ENCODE results near the gene BBOX1. TPM values are rescaled to one million over a fixed set of nuclear protein-coding genes. Genes with fewer than 3 reads are reported as not detected.

The BBOX1 gene
- not detected for total RNA-seq
- not detected for polyA plus RNA-seq (2013, experiment 1 of 2)
- polyA plus RNA-seq (2013, experiment 2 of 2): not detected
- total RNA-seq: 0 to 0.20 (median 0) reads per million in 172 experiments

- H3K9me3 Mint-ChIP-seq: peaks cover 17% of the 10 kb centered on the region
- intact Hi-C loops (cut with DNase I, micrococcal nuclease): no loop called here
- no peak for DNase-seq
These were observed at the start of gene BBOX1 for GRCh38 chr11:27040302-27041115. TSS of gene BBOX1 (plus strand) at chr11:27040815. CDS start at chr11:27055431, 14,616 bp downstream.

GRCh38 chr11:26992031-26992541, 48.5 kb upstream of the BBOX1 start:
- no peaks in the 10 kb centered on the region for H3K9me3 Mint-ChIP-seq
- H3K9me3 ChIP-seq (ENCODE audit: control insufficient read depth in 1 of 2, insufficient read depth in 1 of 2, low read length in 2 of 2): peaks cover 0 to 10% of the 10 kb centered on the region in 2 experiments
- H3K27ac Mint-ChIP-seq: no peak overlapping the region
- H3K4me1 Mint-ChIP-seq (ENCODE audit: low read depth): no peaks in the 10 kb centered on the region
- H3K36me3 Mint-ChIP-seq (ENCODE audit: low read depth): no peaks in the 10 kb centered on the region
- CTCF ChIA-PET: no interaction called here
- no peaks in the 10 kb centered on the region for H3K36me3 ChIP-seq (ENCODE audit: insufficient read depth, low read length)
- no peak overlapping the region for H3K27ac ChIP-seq (ENCODE audit: low read depth in 1 of 2, low read length in 2 of 2)
- H3K27me3 Mint-ChIP-seq: no peaks in the 10 kb centered on the region
- TF ChIP-seq CTCF (IDR thresholded peaks at IDR 0.05): no peak
- H3K4me3 ChIP-seq (ENCODE audit: low read length): no peak overlapping the region
- DNase-seq (no peak), ATAC-seq (ENCODE audit: poor library complexity) (no peak)
- no peaks in the 10 kb centered on the region for H3K4me1 ChIP-seq (ENCODE audit: insufficient read depth, low read length)
- H3K27me3 ChIP-seq (ENCODE audit: control insufficient read depth in 1 of 2, insufficient read depth in 2 of 2, low read length in 2 of 2): no peaks in the 10 kb centered on the region
- intact Hi-C loops (cut with DNase I, micrococcal nuclease): no loop called here
- POLR2A ChIA-PET: no interaction called here
- H3K4me3 Mint-ChIP-seq: no peak overlapping the region

More at GRCh38 chr11:27040302-27041115, at the start of gene BBOX1:
- ATAC-seq (ENCODE audit: poor library complexity): no peak
- no peaks in the 10 kb centered on the region for H3K36me3 Mint-ChIP-seq (ENCODE audit: low read depth)
- no peaks in the 10 kb centered on the region for H3K36me3 ChIP-seq (ENCODE audit: insufficient read depth, low read length)
- no peak within 1 kb of the TSS for H3K27ac ChIP-seq (ENCODE audit: low read depth in 1 of 2, low read length in 2 of 2)
- H3K4me1 ChIP-seq (ENCODE audit: insufficient read depth, low read length): no peaks in the 10 kb centered on the region
- H3K4me3 Mint-ChIP-seq: no peak within 1 kb of the TSS
- H3K27me3 ChIP-seq (ENCODE audit: control insufficient read depth in 1 of 2, insufficient read depth in 2 of 2, low read length in 2 of 2): no peaks in the 10 kb centered on the region
- no peaks in the 10 kb centered on the region for H3K27me3 Mint-ChIP-seq
- POLR2A ChIA-PET: no interaction called here
- CTCF ChIA-PET: no interaction called here
- H3K4me3 ChIP-seq (ENCODE audit: low read length): no peak within 1 kb of the TSS
- no peak within 1 kb of the TSS for H3K27ac Mint-ChIP-seq
- TF ChIP-seq CTCF (IDR thresholded peaks at IDR 0.05): no peak
- no peaks in the 10 kb centered on the region for H3K4me1 Mint-ChIP-seq (ENCODE audit: low read depth)
- peaks cover 0 to 6% of the 10 kb centered on the region in 2 experiments for H3K9me3 ChIP-seq (ENCODE audit: control insufficient read depth in 1 of 2, insufficient read depth in 1 of 2, low read length in 2 of 2)

DNA sequence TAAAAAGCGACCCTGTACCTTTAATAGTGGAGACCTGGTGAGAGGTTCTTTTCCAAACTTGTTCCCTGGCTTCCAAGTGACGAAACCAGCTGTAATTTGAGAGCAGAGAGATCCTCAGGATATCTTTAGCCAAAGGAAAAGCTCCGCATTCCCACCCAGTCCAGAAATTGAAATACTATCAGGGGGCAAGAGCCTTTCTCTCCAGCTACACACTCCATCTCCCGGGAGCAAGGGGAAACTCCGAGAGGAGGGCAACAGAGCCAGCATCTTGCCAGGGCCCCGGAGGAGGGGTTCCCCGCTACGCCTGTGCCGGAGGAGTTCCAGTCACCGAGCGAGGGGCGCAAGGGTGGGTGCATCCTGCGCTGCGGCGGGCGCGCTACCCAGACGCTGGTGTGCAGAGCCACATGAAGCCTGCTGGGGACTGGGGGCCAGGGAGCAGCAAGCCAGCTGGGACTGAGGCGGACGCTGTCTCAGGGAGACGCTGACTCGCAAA, 46.6 kb upstream of the BBOX1 start, which contains the start of gene FIBIN:
Gene FIBIN (plus strand): TSS at position 148 of the 493 bp plus-strand sequence. CDS start 415 bp downstream, outside the sequence.
- Histone ChIP-seq H3K9me3 (ENCODE audit: control insufficient read depth in 1 of 2, insufficient read depth in 1 of 2, low read length in 2 of 2) (peaks cover 0 to 10% of the 10 kb centered on the region in 2 experiments), H3K36me3 (ENCODE audit: insufficient read depth, low read length) (no peaks in the 10 kb centered on the region), H3K4me3 (ENCODE audit: low read length) (no peak within 1 kb of the TSS), H3K27ac (ENCODE audit: low read depth in 1 of 2, low read length in 2 of 2) (no peak within 1 kb of the TSS), H3K4me1 (ENCODE audit: insufficient read depth, low read length) (no peaks in the 10 kb centered on the region), H3K27me3 (ENCODE audit: control insufficient read depth in 1 of 2, insufficient read depth in 2 of 2, low read length in 2 of 2) (no peaks in the 10 kb centered on the region)
- no peak within 1 kb of the TSS for H3K4me3 Mint-ChIP-seq
- ATAC-seq (ENCODE audit: poor library complexity) (no peak), DNase-seq (no peak)
- POLR2A ChIA-PET: no interaction called here
- no peaks in the 10 kb centered on the region for H3K27me3 Mint-ChIP-seq
- TF ChIP-seq CTCF (IDR thresholded peaks at IDR 0.05): no peak
- H3K27ac Mint-ChIP-seq: no peak within 1 kb of the TSS
- H3K9me3 Mint-ChIP-seq: no peaks in the 10 kb centered on the region
- intact Hi-C loops (cut with DNase I, micrococcal nuclease): no loop called here
- CTCF ChIA-PET: no interaction called here
- H3K4me1 Mint-ChIP-seq (ENCODE audit: low read depth): no peaks in the 10 kb centered on the region
- H3K36me3 Mint-ChIP-seq (ENCODE audit: low read depth): no peaks in the 10 kb centered on the region
